Middle frontal gyrus (tissue), 1 donor: ENCODE data around the gene KYAT1.

Source experiments
- DNase-seq: peaks from one replicate; pipeline ENCODE4 v3.0.0-alpha.2; 2015; ENCODE audit warnings: low spot score; ENCODE audit errors: extremely low spot score

Gene KYAT1

GRCh38 chr9:128881884-128882676 is at the start of gene KYAT1, which contains the start of gene LRRC8A:
TSS of gene KYAT1 (minus strand) at chr9:128881950. CDS start at chr9:128845405, 36,545 bp downstream.
TSS of gene LRRC8A (plus strand) at chr9:128882133. CDS start at chr9:128907165, 25,032 bp downstream.
- peak; percentile 95 for DNase-seq

GRCh38 chr9:128929560-128929959 is 47.8 kb upstream of the KYAT1 start:
- no peak for DNase-seq

- DNase-seq, result no peak
Observed at GRCh38 chr9:128928624-128929023, 46.9 kb upstream of the KYAT1 start.

- DNase-seq, result no peak
Observed at GRCh38 chr9:128927731-128928411, 46.1 kb upstream of the KYAT1 start.

- no peak for DNase-seq
Observed at GRCh38 chr9:128923493-128923883, 41.7 kb upstream of the KYAT1 start.

GRCh38 chr9:128921881-128922763 is 40.4 kb upstream of the KYAT1 start:
- no peak for DNase-seq

- DNase-seq, result peak; percentile 44
Observed at GRCh38 chr9:128920381-128921058, 38.8 kb upstream of the KYAT1 start, which contains the start of gene PHYHD1. TSS of gene PHYHD1 (plus strand) at chr9:128920982. CDS start at chr9:128922324, 1,342 bp downstream.

- no peak for DNase-seq
Observed at GRCh38 chr9:128919402-128920089, 37.8 kb upstream of the KYAT1 start.

GRCh38 chr9:128918921-128919320 is 37.2 kb upstream of the KYAT1 start:
- DNase-seq, result no peak

GRCh38 chr9:128917151-128917849 is 35.5 kb upstream of the KYAT1 start:
- peak; percentile 43 for DNase-seq

- no peak for DNase-seq
Observed at GRCh38 chr9:128916745-128917144, 35.0 kb upstream of the KYAT1 start.

- DNase-seq, result no peak
Observed at GRCh38 chr9:128916204-128916603, 34.5 kb upstream of the KYAT1 start.

- no peak for DNase-seq
Observed at GRCh38 chr9:128913995-128914772, 32.4 kb upstream of the KYAT1 start.

GRCh38 chr9:128913048-128913900 is 31.5 kb upstream of the KYAT1 start:
- DNase-seq, result no peak

GRCh38 chr9:128912270-128912853 is 30.6 kb upstream of the KYAT1 start:
- no peak for DNase-seq

- no peak for DNase-seq
Observed at GRCh38 chr9:128911529-128912035, 29.8 kb upstream of the KYAT1 start.

- DNase-seq, result no peak
Observed at GRCh38 chr9:128910906-128911305, 29.2 kb upstream of the KYAT1 start.
